GM23338 (cell line): ENCODE results near the gene CD247. TPM values are rescaled to one million over a fixed set of nuclear protein-coding genes. Genes with fewer than 3 reads are reported as not detected.

Experiments
- ATAC-seq: fragments of 200-7000 bp; cut with Tn5 transposase; 3 replicates; pipeline ENCODE4 v1.9.1; 2020
- DNase-seq: peaks from one replicate; pipeline ENCODE4 v3.0.0-alpha.2; 2015; ENCODE audit warnings: low spot score
- H2AFZ ChIP-seq: fragments of 200-600 bp; sonication (generic); 2 replicates; pipeline ENCODE4 v1.8.0; 2016; ENCODE audit warnings: antibody characterized with exemption, mild to moderate bottlenecking, moderate library complexity
- H3F3A ChIP-seq: fragments of 200-600 bp; sonication (generic); replicated peaks from 2 replicates; pipeline ENCODE4 v1.8.0; 2017; ENCODE audit warnings: antibody characterized with exemption, mixed run types, low read depth
- H3K27ac ChIP-seq: fragments of 200-600 bp; sonication (generic); 2 replicates; pipeline ENCODE4 v1.6.1; 2016; ENCODE audit warnings: low read depth
- H3K27me3 ChIP-seq: fragments of 200-600 bp; sonication (generic); 2 replicates; pipeline ENCODE4 v1.8.0; 2016; ENCODE audit warnings: mild to moderate bottlenecking, mixed run types, moderate library complexity; ENCODE audit not compliant: insufficient read depth
- H3K36me3 ChIP-seq: fragments of 200-600 bp; sonication (generic); 2 replicates; pipeline ENCODE4 v1.8.0; 2016; ENCODE audit warnings: mild to moderate bottlenecking; ENCODE audit not compliant: insufficient read depth
- H3K4me1 ChIP-seq: fragments of 200-600 bp; sonication (generic); 2 replicates; pipeline ENCODE4 v1.8.0; 2016; ENCODE audit warnings: mild to moderate bottlenecking, moderate library complexity; ENCODE audit not compliant: insufficient read depth
- H3K4me2 ChIP-seq: fragments of 200-600 bp; sonication (generic); 2 replicates; pipeline ENCODE4 v1.7.1; 2017; ENCODE audit warnings: mixed run types
- H3K4me3 ChIP-seq: fragments of 200-600 bp; sonication (generic); 2 replicates; pipeline ENCODE4 v1.6.1; 2016; ENCODE audit warnings: mixed run types
- H3K79me2 ChIP-seq: fragments of 200-600 bp; sonication (generic); replicated peaks from 2 replicates; pipeline ENCODE4 v1.8.0; 2017; ENCODE audit warnings: mild to moderate bottlenecking; ENCODE audit not compliant: insufficient read depth
- H3K9me2 ChIP-seq: fragments of 200-600 bp; sonication (generic); 2 replicates; pipeline ENCODE4 v1.8.0; 2017; ENCODE audit not compliant: insufficient read depth
- H4K20me1 ChIP-seq: fragments of 200-600 bp; sonication (generic); replicated peaks from 2 replicates; pipeline ENCODE4 v1.8.0; 2017; ENCODE audit warnings: mild to moderate bottlenecking; ENCODE audit not compliant: insufficient read depth
- H3K27ac Mint-ChIP-seq: 2 replicates; pipeline ENCODE4 v1.8.0; 2020; ENCODE audit warnings: inconsistent platforms, mild to moderate bottlenecking, moderate library complexity, mixed read lengths
- H3K27me3 Mint-ChIP-seq: 3 replicates; pipeline ENCODE4 v1.8.0; 2022; ENCODE audit warnings: low read depth, mild to moderate bottlenecking, moderate library complexity, mixed read lengths, inconsistent platforms; ENCODE audit not compliant: insufficient read depth, poor library complexity
- H3K36me3 Mint-ChIP-seq: 3 replicates; pipeline ENCODE4 v1.8.0; 2021; ENCODE audit warnings: low read depth, mild to moderate bottlenecking, inconsistent platforms, moderate library complexity, mixed read lengths
- H3K4me1 Mint-ChIP-seq: 3 replicates; pipeline ENCODE4 v1.8.0; 2020; ENCODE audit warnings: mild to moderate bottlenecking, inconsistent platforms, mixed read lengths
- H3K4me3 Mint-ChIP-seq: 3 replicates; pipeline ENCODE4 v1.8.0; 2021; ENCODE audit warnings: moderate library complexity, mild to moderate bottlenecking, inconsistent platforms, mixed read lengths
- H3K9me3 Mint-ChIP-seq: 3 replicates; pipeline ENCODE4 v1.8.0; 2020; ENCODE audit warnings: moderate library complexity, mild to moderate bottlenecking, inconsistent platforms, mixed read lengths
- CTCF ChIP-seq, 2 experiments: fragments of 200-600 bp in 1 of 2; sonication (generic) in 1 of 2; conservative IDR thresholded peaks; 2 replicates each; pipeline versions ENCODE4 v1.5.1 to v1.6.1; 2016 to 2017; ENCODE audit warnings: antibody characterized with exemption in 2 of 2, low read depth in 2 of 2, mild to moderate bottlenecking in 2 of 2, moderate library complexity in 1 of 2
- JUNB ChIP-seq: IDR thresholded peaks from one replicate; pipeline ENCODE4 v1.6.1; 2016; ENCODE audit warnings: antibody characterized with exemption; ENCODE audit not compliant: unreplicated experiment
- ZNF462 ChIP-seq: fragments of 250-450 bp; sonication (Bioruptor Pico); IDR thresholded peaks from 2 replicates; pipeline ENCODE4 v1.5.0; 2020; ENCODE audit warnings: mild to moderate bottlenecking, moderate library complexity
- polyA plus RNA-seq: library from polyadenylated mRNA; unstranded; fragments of >200 nt; fragmentation: Nextera tagmentation; extraction: Ambion mirVana; gene quantifications from 2 replicates; pipeline ENCODE4 v1.2.1, GENCODE V29; 2016
- total RNA-seq: library from RNA; depleted of rRNA; stranded (reverse); fragments of >200 nt; shearing (Covaris generic); gene quantifications from 2 replicates; pipeline ENCODE4 v1.2.3, GENCODE V29; 2014
- TF ChIP-seq, protein P1 (sequence below): IDR thresholded peaks from 2 replicates; pipeline ENCODE4 v1.6.1; 2016; ENCODE audit warnings: antibody characterized with exemption

The CD247 gene
- total and polyA plus RNA-seq, 2 experiments from 2014 or later, result 1.2 to 1.4 TPM

DNA sequence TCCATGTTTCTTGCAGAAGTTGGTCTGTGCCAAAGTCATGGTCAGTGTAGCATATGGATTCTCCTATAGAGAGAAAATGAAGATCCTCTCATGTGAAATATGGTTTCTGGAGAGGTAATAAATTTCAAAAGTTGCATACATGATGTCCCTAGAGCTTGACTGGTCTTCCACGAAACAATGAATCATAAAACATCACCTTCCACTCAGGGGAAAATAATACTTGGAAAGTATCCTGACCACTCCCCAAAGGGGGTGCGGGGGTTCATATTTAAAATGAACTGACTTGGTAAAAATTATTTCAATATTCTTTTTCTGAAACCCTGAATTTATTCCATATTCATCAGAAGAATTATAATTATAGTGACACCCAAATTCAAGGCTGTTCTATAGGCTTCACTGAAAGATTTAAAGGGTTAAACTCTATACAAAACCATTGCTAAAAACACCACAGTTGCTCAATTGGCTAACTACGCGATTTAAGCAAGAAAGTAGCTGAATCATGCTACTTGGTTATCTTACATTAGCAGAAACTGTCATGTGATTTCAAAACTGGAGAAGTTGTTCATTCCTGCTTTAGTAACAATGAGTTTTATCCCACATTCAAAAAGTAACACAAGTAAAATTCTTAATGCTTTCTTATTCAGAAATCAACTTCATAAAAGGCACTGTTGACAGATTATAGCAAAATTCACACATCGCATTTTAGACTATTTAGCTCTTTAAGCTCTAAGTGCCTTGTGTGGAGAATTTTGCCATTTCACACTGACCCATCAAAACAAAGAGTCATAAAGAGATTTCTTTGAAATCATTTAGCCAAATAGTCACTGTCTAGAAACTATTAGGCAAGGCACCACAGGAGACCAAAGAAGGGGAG is 30.0 kb upstream of the CD247 start:
- Histone ChIP-seq H3K27ac (no peak overlapping the region; the same call in 1 of the 2 replicates), H2AFZ (no peak overlapping the region), H3K9me2 (no peaks in the 10 kb centered on the region), H4K20me1 (peaks cover 5% of the 10 kb centered on the region), H3K27me3 (no peaks in the 10 kb centered on the region; the same call in 1 of the 2 replicates), H3K4me3 (no peak overlapping the region), H3K36me3 (peaks cover 7% of the 10 kb centered on the region; the same call in 1 of the 2 replicates), H3K4me1 (no peaks in the 10 kb centered on the region), H3K4me2 (no peak overlapping the region), H3F3A (no peaks in the 10 kb centered on the region), H3K79me2 (peaks cover 11% of the 10 kb centered on the region; the same call in 1 of the 2 replicates)
- Mint-ChIP-seq H3K27ac (0 out of 2 replicates have a peak overlapping the region, but pooled peaks have one; percentile 78), H3K4me3 (no peak overlapping the region), H3K27me3 (peaks cover 4% of the 10 kb centered on the region), H3K4me1 (peaks cover 13% of the 10 kb centered on the region), H3K9me3 (no peaks in the 10 kb centered on the region), H3K36me3 (peaks cover 19% of the 10 kb centered on the region)
- DNase-seq (no peak), ATAC-seq (no peak)
- TF ChIP-seq JUNB (no peak), CTCF (conservative IDR thresholded peaks at IDR 0.05; ENCODE audit: low read depth in 2 of 2) (no peak), ZNF462 (CRISPR knock-in tag) (no peak)
- TF ChIP-seq, protein P1, sequence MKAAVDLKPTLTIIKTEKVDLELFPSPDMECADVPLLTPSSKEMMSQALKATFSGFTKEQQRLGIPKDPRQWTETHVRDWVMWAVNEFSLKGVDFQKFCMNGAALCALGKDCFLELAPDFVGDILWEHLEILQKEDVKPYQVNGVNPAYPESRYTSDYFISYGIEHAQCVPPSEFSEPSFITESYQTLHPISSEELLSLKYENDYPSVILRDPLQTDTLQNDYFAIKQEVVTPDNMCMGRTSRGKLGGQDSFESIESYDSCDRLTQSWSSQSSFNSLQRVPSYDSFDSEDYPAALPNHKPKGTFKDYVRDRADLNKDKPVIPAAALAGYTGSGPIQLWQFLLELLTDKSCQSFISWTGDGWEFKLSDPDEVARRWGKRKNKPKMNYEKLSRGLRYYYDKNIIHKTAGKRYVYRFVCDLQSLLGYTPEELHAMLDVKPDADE, result no peak
